A549 (cell line): ENCODE measurements around the gene GATA3.

Experiments
- POLR2AphosphoS2 ChIP-seq: conservative IDR thresholded peaks from 2 replicates; pipeline ENCODE4 v1.6.1; 2012; ENCODE audit warnings: low read length, improper control_type of control experiment, inconsistent platforms
- RCOR1 ChIP-seq: fragments of 150-350 bp; IDR thresholded peaks from 2 replicates; pipeline ENCODE4 v1.6.1; 2014; ENCODE audit warnings: antibody characterized with exemption, low read length, low read depth
- RFX5 ChIP-seq: fragments of 450-650 bp; IDR thresholded peaks from 2 replicates; pipeline ENCODE4 v1.7.1; 2014; ENCODE audit warnings: antibody characterized with exemption, mild to moderate bottlenecking, moderate library complexity

- TF ChIP-seq POLR2AphosphoS2 (no peak), RFX5 (no peak), RCOR1 (no peak)
Measured at GRCh38 chr10:8115618-8115980, 61.1 kb downstream of the GATA3 start.
